DMS153 (cell line): ENCODE data around the gene DNAJC2.
"Not testable (repeated sequence)": the region's sequence is repeated elsewhere in the genome, so short reads cannot be mapped to it uniquely, and the experiment has no call there.

Experiments
- DNase-seq: peaks from one replicate; lab custom pipeline; 2025; lab: John Stamatoyannopoulos, UW

Gene DNAJC2

GRCh38 chr7:103264054-103264453 lies 80.5 kb downstream of the DNAJC2 start:
- not testable (repeated sequence) for DNase-seq
